IPS-20b (cell line): ENCODE results near the gene ST3GAL5.

ENCODE experiments used
- H3K27ac ChIP-seq: one replicate; pipeline ENCODE4 v1.5.1; 2013; ENCODE audit warnings: low read length
- H3K27me3 ChIP-seq: 2 replicates; pipeline ENCODE4 v1.6.1; 2013; ENCODE audit warnings: mild to moderate bottlenecking, low read length, inconsistent platforms; ENCODE audit not compliant: insufficient read depth
- H3K36me3 ChIP-seq: 2 replicates; pipeline ENCODE4 v1.6.1; 2013; ENCODE audit warnings: low read depth, mild to moderate bottlenecking, inconsistent platforms, low read length, moderate library complexity; ENCODE audit not compliant: insufficient read depth
- H3K4me1 ChIP-seq: 2 replicates; pipeline ENCODE4 v1.6.1; 2013; ENCODE audit warnings: mild to moderate bottlenecking, control low read depth, inconsistent platforms, low read length, moderate library complexity; ENCODE audit not compliant: insufficient read depth
- H3K4me3 ChIP-seq: 2 replicates; pipeline ENCODE4 v1.5.1; 2013; ENCODE audit warnings: mild to moderate bottlenecking, low read length, inconsistent platforms
- H3K9ac ChIP-seq: 2 replicates; pipeline ENCODE4 v1.6.1; 2013; ENCODE audit warnings: low read depth, mild to moderate bottlenecking, inconsistent platforms, low read length, moderate library complexity
- H3K9me3 ChIP-seq: 2 replicates; pipeline ENCODE4 v1.6.1; 2013; ENCODE audit warnings: mild to moderate bottlenecking, low read depth, low read length, inconsistent platforms; ENCODE audit not compliant: insufficient read depth

Gene ST3GAL5

DNA sequence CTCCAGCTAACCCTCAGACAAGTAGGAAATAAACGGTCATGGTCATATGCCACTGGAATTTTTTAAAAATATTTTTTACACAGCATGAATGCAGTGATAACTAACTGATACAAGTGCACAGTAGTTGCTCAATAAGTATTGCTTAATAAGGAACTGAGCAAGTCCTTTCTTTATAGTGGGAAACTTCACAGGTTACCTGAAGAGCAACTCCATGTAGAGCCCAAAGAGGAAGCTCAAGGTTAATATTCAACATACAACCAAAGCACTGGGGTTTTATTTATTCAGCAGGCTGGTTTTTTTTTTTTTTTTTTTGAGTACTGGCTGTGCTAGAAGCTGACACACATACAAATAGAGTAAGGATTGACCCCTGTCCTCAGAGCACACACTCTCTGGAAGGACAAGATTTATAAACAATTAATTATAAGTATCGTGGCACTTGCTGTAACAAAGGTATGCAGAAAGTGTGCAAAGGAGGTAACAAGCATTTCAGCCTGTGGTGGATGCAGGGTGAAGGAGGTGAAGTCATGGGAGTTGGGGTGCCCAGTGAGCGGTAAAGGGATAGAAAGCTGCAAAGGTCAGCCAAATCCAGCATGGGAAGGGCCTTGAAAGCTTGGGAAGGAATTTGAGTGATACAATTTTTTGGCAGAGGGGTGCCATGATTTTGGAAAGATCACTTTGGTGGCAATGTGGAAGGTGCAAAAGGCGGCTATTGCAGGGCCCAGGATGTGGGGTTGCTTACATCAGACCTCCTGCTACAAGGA lies 82.3 kb downstream of the ST3GAL5 start:
- Histone ChIP-seq H3K27ac (no peak overlapping the region), H3K4me1 (no peaks in the 10 kb centered on the region), H3K36me3 (no peaks in the 10 kb centered on the region), H3K27me3 (no peaks in the 10 kb centered on the region), H3K9ac (no peak overlapping the region), H3K4me3 (no peak overlapping the region), H3K9me3 (no peaks in the 10 kb centered on the region)

- no peaks in the 10 kb centered on the region for H3K4me1 ChIP-seq
- no peaks in the 10 kb centered on the region for H3K9me3 ChIP-seq
- no peaks in the 10 kb centered on the region for H3K36me3 ChIP-seq
- H3K27ac ChIP-seq, result no peak overlapping the region
- H3K27me3 ChIP-seq, result no peaks in the 10 kb centered on the region
- H3K4me3 ChIP-seq, result no peak overlapping the region
- H3K9ac ChIP-seq, result no peak overlapping the region
These were observed 84.2 kb downstream of the ST3GAL5 start for GRCh38 chr2:85804583-85804982.

- Histone ChIP-seq H3K36me3 (no peaks in the 10 kb centered on the region), H3K9me3 (no peaks in the 10 kb centered on the region), H3K4me3 (no peak overlapping the region), H3K27ac (no peak overlapping the region), H3K4me1 (no peaks in the 10 kb centered on the region), H3K9ac (no peak overlapping the region), H3K27me3 (no peaks in the 10 kb centered on the region)
These were observed 84.9 kb downstream of the ST3GAL5 start for GRCh38 chr2:85803704-85804425.

DNA sequence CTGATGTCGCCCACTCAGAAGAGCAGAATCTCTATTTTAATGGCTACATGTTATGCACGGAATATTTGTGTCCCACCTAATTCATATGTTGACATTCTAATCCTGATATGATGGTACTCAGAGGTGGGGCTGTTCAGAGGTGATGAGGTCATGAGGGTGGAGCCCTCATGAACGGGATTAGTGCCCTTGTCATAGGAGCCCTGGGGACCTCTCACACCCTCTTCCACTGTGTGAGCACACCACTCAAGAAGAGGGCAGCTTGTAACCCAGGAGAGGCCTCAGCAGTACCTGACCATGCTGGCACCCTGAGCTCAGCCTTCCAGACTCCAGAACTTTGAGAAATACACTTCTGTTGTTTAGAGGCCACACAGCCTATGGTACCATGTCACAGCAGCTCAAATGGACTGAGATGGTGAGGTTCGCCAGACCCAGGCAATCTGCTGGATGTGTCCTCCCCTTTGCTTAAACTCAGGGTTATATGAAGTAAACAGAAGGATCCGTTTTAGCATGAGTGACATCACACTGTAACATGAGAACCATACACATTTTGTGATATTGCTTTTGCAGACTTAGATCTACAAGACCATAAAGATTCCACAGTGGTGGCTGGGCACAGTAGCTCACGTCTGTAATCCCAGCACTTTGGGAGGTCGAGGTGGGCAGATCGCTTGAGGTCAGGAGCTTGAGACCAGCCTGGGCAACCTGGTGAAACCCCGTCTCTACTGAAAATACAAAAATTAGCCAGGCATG lies 86.3 kb downstream of the ST3GAL5 start:
- Histone ChIP-seq H3K27ac (no peak overlapping the region), H3K9me3 (no peaks in the 10 kb centered on the region), H3K36me3 (no peaks in the 10 kb centered on the region), H3K4me3 (no peak overlapping the region), H3K27me3 (no peaks in the 10 kb centered on the region), H3K9ac (no peak overlapping the region), H3K4me1 (no peaks in the 10 kb centered on the region)

- Histone ChIP-seq H3K27me3 (no peaks in the 10 kb centered on the region), H3K4me1 (no peaks in the 10 kb centered on the region), H3K36me3 (no peaks in the 10 kb centered on the region), H3K9me3 (no peaks in the 10 kb centered on the region), H3K27ac (no peak overlapping the region), H3K4me3 (no peak overlapping the region), H3K9ac (no peak overlapping the region)
These were observed 86.9 kb downstream of the ST3GAL5 start for GRCh38 chr2:85801871-85802270.

DNA sequence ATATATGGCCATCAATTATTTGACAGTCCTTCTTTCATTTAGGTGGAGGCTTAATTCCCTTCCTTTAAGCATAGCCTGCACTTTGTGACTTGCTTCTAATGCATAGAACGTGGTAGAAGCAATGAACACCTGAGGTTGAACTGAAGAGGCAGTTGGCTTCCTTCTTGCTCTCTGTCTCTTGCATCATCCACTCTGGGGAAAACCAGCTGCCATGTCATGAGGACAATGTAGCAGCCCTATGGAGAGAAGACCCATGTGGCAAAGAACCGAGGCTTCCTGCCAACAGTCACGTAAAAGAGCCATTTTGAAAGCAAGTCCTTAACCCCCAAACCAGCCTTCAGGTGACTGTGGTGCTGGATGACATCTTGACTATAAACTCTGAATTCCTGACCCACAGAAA lies 88.2 kb downstream of the ST3GAL5 start:
- H3K27me3 ChIP-seq, result no peaks in the 10 kb centered on the region
- no peak overlapping the region for H3K4me3 ChIP-seq
- no peak overlapping the region for H3K9ac ChIP-seq
- H3K9me3 ChIP-seq, result no peaks in the 10 kb centered on the region
- H3K36me3 ChIP-seq, result no peaks in the 10 kb centered on the region
- no peak overlapping the region for H3K27ac ChIP-seq
- H3K4me1 ChIP-seq, result no peaks in the 10 kb centered on the region

DNA sequence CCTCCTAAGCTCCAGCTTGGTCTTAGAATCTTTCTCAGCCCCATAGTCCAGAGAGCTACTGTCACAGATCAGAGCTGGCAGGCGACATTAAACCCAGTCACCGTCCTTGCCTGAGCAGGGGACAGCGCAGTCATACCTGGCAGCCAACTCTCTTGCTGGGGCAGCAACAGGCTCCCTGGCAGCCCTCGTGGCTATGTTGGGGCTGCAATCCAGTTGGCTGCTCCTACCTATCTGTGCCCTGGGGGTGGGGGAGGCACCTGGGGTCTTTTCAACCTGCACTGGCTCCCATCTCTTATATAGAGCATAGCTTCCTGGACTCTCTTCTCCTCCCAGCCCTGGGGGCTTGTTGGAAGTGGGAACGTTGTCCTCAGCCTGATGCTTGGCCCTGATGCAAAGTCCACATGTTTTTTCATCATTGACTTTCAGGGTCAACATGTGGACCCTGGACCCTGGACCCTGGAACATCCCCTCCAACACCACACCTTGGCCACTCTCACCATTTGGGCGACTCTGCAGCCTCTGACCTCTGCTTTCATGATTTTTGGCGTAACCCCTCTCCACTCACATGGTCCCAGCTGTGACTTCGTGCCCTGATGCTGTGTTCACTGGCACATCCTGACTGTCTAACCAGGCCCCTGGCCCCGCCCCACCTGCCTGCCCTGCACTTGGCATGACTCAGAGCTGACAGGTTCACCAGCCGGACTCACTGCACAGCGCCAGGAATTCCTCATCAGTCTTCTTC lies 89.4 kb downstream of the ST3GAL5 start:
- Histone ChIP-seq H3K4me3 (no peak overlapping the region), H3K36me3 (no peaks in the 10 kb centered on the region), H3K9ac (no peak overlapping the region), H3K27me3 (no peaks in the 10 kb centered on the region), H3K27ac (no peak overlapping the region), H3K9me3 (no peaks in the 10 kb centered on the region), H3K4me1 (no peaks in the 10 kb centered on the region)

- Histone ChIP-seq H3K27me3 (no peaks in the 10 kb centered on the region), H3K27ac (no peak overlapping the region), H3K9me3 (no peaks in the 10 kb centered on the region), H3K4me3 (no peak overlapping the region), H3K9ac (no peak overlapping the region), H3K4me1 (no peaks in the 10 kb centered on the region), H3K36me3 (no peaks in the 10 kb centered on the region)
These were observed 90.9 kb downstream of the ST3GAL5 start for GRCh38 chr2:85797921-85798320.

DNA sequence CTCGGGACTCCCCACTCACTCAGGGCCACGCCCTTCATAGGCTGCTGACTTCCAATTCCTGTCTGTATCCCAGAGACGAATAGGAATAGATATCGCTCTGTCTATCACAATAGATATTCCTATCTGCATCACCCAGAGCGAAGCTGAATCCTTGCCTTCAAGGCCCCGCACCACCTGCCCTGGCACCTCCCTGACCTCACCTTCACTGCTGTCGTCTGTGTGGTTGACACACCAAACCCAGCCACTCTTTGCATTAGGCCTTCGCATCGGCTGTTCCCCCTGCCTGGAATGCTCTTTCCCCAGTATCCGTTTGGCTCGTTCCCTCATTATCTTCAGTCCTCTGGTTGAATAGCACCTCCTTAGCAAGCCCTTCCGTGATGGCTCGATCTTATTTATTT lies 91.5 kb downstream of the ST3GAL5 start:
- Histone ChIP-seq H3K9ac (no peak overlapping the region), H3K27ac (no peak overlapping the region), H3K4me1 (no peaks in the 10 kb centered on the region), H3K4me3 (no peak overlapping the region), H3K9me3 (no peaks in the 10 kb centered on the region), H3K36me3 (no peaks in the 10 kb centered on the region), H3K27me3 (no peaks in the 10 kb centered on the region)

GRCh38 chr2:85796341-85797262 lies 92.2 kb downstream of the ST3GAL5 start:
- no peak overlapping the region for H3K9ac ChIP-seq

DNA sequence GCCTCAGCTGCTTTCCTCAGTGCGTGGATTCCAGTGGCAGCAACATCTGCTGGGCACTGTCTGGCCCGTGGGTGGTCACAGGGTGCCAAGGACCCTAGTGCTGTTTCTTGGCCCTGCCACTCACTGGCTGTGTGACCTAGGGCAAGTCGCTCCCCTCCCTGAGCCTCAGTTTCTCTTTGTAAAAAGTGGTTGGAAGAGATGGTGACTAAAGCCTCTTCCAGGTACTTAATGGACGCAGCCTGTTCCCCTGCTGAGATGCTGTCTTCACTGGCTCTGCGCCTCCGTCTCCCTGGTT lies 92.8 kb downstream of the ST3GAL5 start:
- Histone ChIP-seq H3K27ac (no peak overlapping the region), H3K4me1 (no peaks in the 10 kb centered on the region), H3K9ac (no peak overlapping the region), H3K9me3 (no peaks in the 10 kb centered on the region), H3K36me3 (no peaks in the 10 kb centered on the region), H3K27me3 (no peaks in the 10 kb centered on the region), H3K4me3 (no peak overlapping the region)

More at GRCh38 chr2:85796341-85797262, 92.2 kb downstream of the ST3GAL5 start:
- Histone ChIP-seq H3K36me3 (no peaks in the 10 kb centered on the region), H3K4me1 (no peaks in the 10 kb centered on the region), H3K27me3 (no peaks in the 10 kb centered on the region), H3K4me3 (no peak overlapping the region), H3K27ac (no peak overlapping the region), H3K9me3 (no peaks in the 10 kb centered on the region)
